Activated T-helper 17 cell treated with anti-CD3 and anti-CD28 coated beads, Interleukin-2, amount 50 U/mL, for 72 hours (primary cell): ENCODE measurements around the gene TFDP2. TPM values are rescaled to one million over a fixed set of nuclear protein-coding genes. Genes with fewer than 3 reads are reported as not detected.
"Not testable (repeated sequence)": the region's sequence is repeated elsewhere in the genome, so short reads cannot be mapped to it uniquely, and the experiment has no call there.

Experiments
- ATAC-seq: fragments of 150-1000 bp; cut with Tn5 transposase; replicated peaks from 2 replicates; pipeline ENCODE4 v1.10.0; 2021; ENCODE audit warnings: mild to moderate bottlenecking, moderate library complexity
- H3K27ac Mint-ChIP-seq: one replicate; pipeline ENCODE4 v1.8.0; 2022; ENCODE audit warnings: mixed read lengths
- H3K27me3 Mint-ChIP-seq: one replicate; pipeline ENCODE4 v1.8.0; 2022; ENCODE audit warnings: mixed read lengths
- H3K36me3 Mint-ChIP-seq: one replicate; pipeline ENCODE4 v1.8.0; 2022; ENCODE audit warnings: low read depth, mild to moderate bottlenecking, mixed read lengths
- H3K4me1 Mint-ChIP-seq: one replicate; pipeline ENCODE4 v1.8.0; 2022; ENCODE audit warnings: mixed read lengths
- H3K4me3 Mint-ChIP-seq: one replicate; pipeline ENCODE4 v1.8.0; 2022; ENCODE audit warnings: mild to moderate bottlenecking, mixed read lengths
- H3K9me3 Mint-ChIP-seq: one replicate; pipeline ENCODE4 v1.8.0; 2022; ENCODE audit warnings: mixed read lengths
- total RNA-seq, 2 donors: library from RNA; stranded (reverse); gene quantifications; one replicate each; pipeline ENCODE4 v1.2.3, GENCODE V29; 2022

Gene TFDP2
- total RNA-seq, 2 donors from 2014 or later, result 18.0 to 24.1 TPM

- H3K4me1 Mint-ChIP-seq, result no peaks in the 10 kb centered on the region
- H3K9me3 Mint-ChIP-seq, result no peaks in the 10 kb centered on the region
- no peak overlapping the region for H3K4me3 Mint-ChIP-seq
- no peaks in the 10 kb centered on the region for H3K27me3 Mint-ChIP-seq
- peak; percentile 51 for ATAC-seq
- peak overlapping the region; percentile 22 for H3K27ac Mint-ChIP-seq
- peaks cover 2% of the 10 kb centered on the region for H3K36me3 Mint-ChIP-seq
Measured at GRCh38 chr3:141933421-141934300, 215.7 kb downstream of the TFDP2 start.

GRCh38 chr3:141930801-141931200, 218.5 kb downstream of the TFDP2 start:
- no peak overlapping the region for H3K27ac Mint-ChIP-seq
- no peaks in the 10 kb centered on the region for H3K9me3 Mint-ChIP-seq
- H3K4me3 Mint-ChIP-seq, result no peak overlapping the region
- H3K27me3 Mint-ChIP-seq, result no peaks in the 10 kb centered on the region
- ATAC-seq, result no peak
- H3K4me1 Mint-ChIP-seq, result no peaks in the 10 kb centered on the region
- H3K36me3 Mint-ChIP-seq, result peaks cover 31% of the 10 kb centered on the region

- H3K9me3 Mint-ChIP-seq, result no peaks in the 10 kb centered on the region
- ATAC-seq, result no peak
- no peaks in the 10 kb centered on the region for H3K27me3 Mint-ChIP-seq
- H3K4me3 Mint-ChIP-seq, result no peak overlapping the region
- H3K4me1 Mint-ChIP-seq, result no peaks in the 10 kb centered on the region
- no peak overlapping the region for H3K27ac Mint-ChIP-seq
- H3K36me3 Mint-ChIP-seq, result peaks cover 44% of the 10 kb centered on the region
Measured at GRCh38 chr3:141929341-141929995, 219.9 kb downstream of the TFDP2 start.

GRCh38 chr3:141928631-141929270, 220.6 kb downstream of the TFDP2 start:
- H3K27ac Mint-ChIP-seq, result peak overlapping the region; percentile 34
- H3K36me3 Mint-ChIP-seq, result peaks cover 51% of the 10 kb centered on the region
- ATAC-seq, result no peak
- H3K9me3 Mint-ChIP-seq, result no peaks in the 10 kb centered on the region
- H3K27me3 Mint-ChIP-seq, result no peaks in the 10 kb centered on the region
- H3K4me1 Mint-ChIP-seq, result no peaks in the 10 kb centered on the region
- no peak overlapping the region for H3K4me3 Mint-ChIP-seq

GRCh38 chr3:141926929-141927328, 222.4 kb downstream of the TFDP2 start:
- Mint-ChIP-seq H3K4me3 (no peak overlapping the region), H3K9me3 (no peaks in the 10 kb centered on the region), H3K36me3 (peaks cover 69% of the 10 kb centered on the region), H3K4me1 (no peaks in the 10 kb centered on the region), H3K27me3 (no peaks in the 10 kb centered on the region), H3K27ac (no peak overlapping the region)
- no peak for ATAC-seq

- H3K36me3 Mint-ChIP-seq, result peaks cover 82% of the 10 kb centered on the region
Measured at GRCh38 chr3:141925677-141926076, 223.7 kb downstream of the TFDP2 start.

GRCh38 chr3:141921316-141921715, 228.0 kb downstream of the TFDP2 start:
- ATAC-seq, result no peak
- H3K9me3 Mint-ChIP-seq, result no peaks in the 10 kb centered on the region
- peaks cover 100% of the 10 kb centered on the region for H3K36me3 Mint-ChIP-seq

More at GRCh38 chr3:141925677-141926076, 223.7 kb downstream of the TFDP2 start:
- not testable (repeated sequence) for H3K4me1 Mint-ChIP-seq, H3K9me3 Mint-ChIP-seq, H3K4me3 Mint-ChIP-seq, H3K27ac Mint-ChIP-seq, H3K27me3 Mint-ChIP-seq, ATAC-seq

GRCh38 chr3:141920701-141921100, 228.6 kb downstream of the TFDP2 start:
- H3K27me3 Mint-ChIP-seq, result no peaks in the 10 kb centered on the region
- peaks cover 100% of the 10 kb centered on the region for H3K36me3 Mint-ChIP-seq
- H3K4me1 Mint-ChIP-seq, result no peaks in the 10 kb centered on the region
- no peaks in the 10 kb centered on the region for H3K9me3 Mint-ChIP-seq
- no peak for ATAC-seq
- H3K27ac Mint-ChIP-seq, result no peak overlapping the region
- no peak overlapping the region for H3K4me3 Mint-ChIP-seq

More at GRCh38 chr3:141921316-141921715, 228.0 kb downstream of the TFDP2 start:
- Mint-ChIP-seq H3K27me3 (no peaks in the 10 kb centered on the region), H3K4me1 (no peaks in the 10 kb centered on the region), H3K4me3 (no peak overlapping the region), H3K27ac (no peak overlapping the region)

- no peaks in the 10 kb centered on the region for H3K9me3 Mint-ChIP-seq
- no peak overlapping the region for H3K4me3 Mint-ChIP-seq
- no peak overlapping the region for H3K27ac Mint-ChIP-seq
- peaks cover 7% of the 10 kb centered on the region for H3K4me1 Mint-ChIP-seq
- peaks cover 100% of the 10 kb centered on the region for H3K36me3 Mint-ChIP-seq
- H3K27me3 Mint-ChIP-seq, result no peaks in the 10 kb centered on the region
- ATAC-seq, result no peak
Measured at GRCh38 chr3:141915766-141916165, 233.6 kb downstream of the TFDP2 start.

GRCh38 chr3:141915016-141915415, 234.3 kb downstream of the TFDP2 start:
- H3K27me3 Mint-ChIP-seq, result no peaks in the 10 kb centered on the region
- peaks cover 100% of the 10 kb centered on the region for H3K36me3 Mint-ChIP-seq
- peaks cover 11% of the 10 kb centered on the region for H3K4me1 Mint-ChIP-seq
- no peak overlapping the region for H3K27ac Mint-ChIP-seq
- ATAC-seq, result no peak
- H3K9me3 Mint-ChIP-seq, result no peaks in the 10 kb centered on the region
- no peak overlapping the region for H3K4me3 Mint-ChIP-seq

GRCh38 chr3:141914311-141914710, 235.0 kb downstream of the TFDP2 start:
- Mint-ChIP-seq H3K27ac (no peak overlapping the region), H3K9me3 (no peaks in the 10 kb centered on the region), H3K4me3 (no peak overlapping the region), H3K36me3 (peaks cover 100% of the 10 kb centered on the region), H3K4me1 (peaks cover 11% of the 10 kb centered on the region), H3K27me3 (no peaks in the 10 kb centered on the region)
- ATAC-seq, result no peak

- Mint-ChIP-seq H3K27me3 (no peaks in the 10 kb centered on the region), H3K4me1 (peaks cover 11% of the 10 kb centered on the region), H3K36me3 (peaks cover 100% of the 10 kb centered on the region), H3K9me3 (no peaks in the 10 kb centered on the region), H3K27ac (peak overlapping the region; percentile 31), H3K4me3 (no peak overlapping the region)
- peak; percentile 94 for ATAC-seq
Measured at GRCh38 chr3:141913150-141913811, 236.1 kb downstream of the TFDP2 start.

GRCh38 chr3:141909986-141910385, 239.4 kb downstream of the TFDP2 start:
- not testable (repeated sequence) for H3K4me3 Mint-ChIP-seq, ATAC-seq, H3K9me3 Mint-ChIP-seq, H3K27me3 Mint-ChIP-seq
- Mint-ChIP-seq H3K36me3 (peaks cover 98% of the 10 kb centered on the region), H3K4me1 (peaks cover 15% of the 10 kb centered on the region), H3K27ac (peak overlapping the region; percentile 34)

- Mint-ChIP-seq H3K4me1 (peaks cover 18% of the 10 kb centered on the region), H3K9me3 (no peaks in the 10 kb centered on the region), H3K27ac (peak overlapping the region; percentile 34), H3K36me3 (peaks cover 98% of the 10 kb centered on the region), H3K27me3 (no peaks in the 10 kb centered on the region), H3K4me3 (no peak overlapping the region)
- no peak for ATAC-seq
Measured at GRCh38 chr3:141909408-141909807, 239.9 kb downstream of the TFDP2 start.
